ENCODE measurements around the gene IDE. TPM values are rescaled to one million over a fixed set of nuclear protein-coding genes. Genes with fewer than 3 reads are reported as not detected.

IDE gene
- total and polyA plus RNA-seq, 10 of the 15 experiments (the other 5 are each of a cell fraction or from before 2014, with no cell fraction given) = 11.6 to 54.5 (median 33.6) TPM

DNA sequence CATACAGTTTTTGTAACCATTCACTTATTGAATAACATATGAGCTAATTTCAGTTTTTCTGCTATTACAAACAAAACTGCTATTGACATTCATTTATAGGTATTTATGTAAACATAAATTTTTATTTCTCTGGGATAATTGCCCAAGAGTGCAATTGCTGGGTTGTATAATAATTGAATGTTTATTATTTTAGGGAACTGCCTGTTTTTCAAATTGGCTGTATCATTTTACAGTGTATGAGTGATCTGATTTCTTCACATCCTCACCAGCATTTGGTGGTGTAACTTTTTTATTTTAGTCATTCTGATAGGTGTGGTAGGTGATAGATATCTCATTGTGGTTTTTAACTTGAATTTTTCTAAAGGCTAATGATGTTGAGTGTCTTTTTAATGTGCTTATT, 45.5 kb upstream of the IDE start:
- Histone ChIP-seq H3K4me3 (no peak overlapping the region), H3K9ac (ENCODE audit: control insufficient read depth, insufficient read depth, low read length) (no peak overlapping the region), H3K4me1 (ENCODE audit: control insufficient read depth, insufficient read depth, low read length) (no peaks in the 10 kb centered on the region), H2AFZ (ENCODE audit: control insufficient read depth, low read depth, low read length) (no peak overlapping the region), H3K9me3 (replicated peaks; ENCODE audit: control insufficient read depth, insufficient read depth, low read length) (peaks cover 3% of the 10 kb centered on the region; the same call in 2 of the 3 replicates), H3K36me3 (ENCODE audit: control insufficient read depth in 2 of 2, insufficient read depth in 2 of 2, low read length in 1 of 2) (peaks cover 11 to 33% of the 10 kb centered on the region in 2 experiments; a peak in 3 of 4 replicates), H3K4me2 (ENCODE audit: control insufficient read depth, insufficient read depth) (no peak overlapping the region), H3K27me3 (replicated peaks in 1 of 2; ENCODE audit: control insufficient read depth in 2 of 2, insufficient read depth in 2 of 2, low read length in 1 of 2) (no peaks in the 10 kb centered on the region), H4K20me1 (ENCODE audit: control insufficient read depth, insufficient read depth) (no peaks in the 10 kb centered on the region), H3K27ac (ENCODE audit: control insufficient read depth, insufficient read depth) (no peak overlapping the region), H3K79me2 (ENCODE audit: control insufficient read depth, insufficient read depth, low read length) (no peaks in the 10 kb centered on the region)
- FAIRE-seq = no peak
- DNase-seq (ENCODE audit: low read depth, low spot score) = no peak
- POLR2A ChIA-PET = interaction anchor here (0.7 kb wide), 2 partner anchors 16 to 28 kb away, joined by 3 read pairs; no protein-coding TSS in a partner anchor
- no peak for ATAC-seq
- BruUV-seq (replicated peaks) = no TSS peak
- SMC1A ChIA-PET (ENCODE audit: uncharacterized antibody, unreplicated experiment) = no interaction called here
- RAD21 ChIA-PET (ENCODE audit: unreplicated experiment) = interaction anchor here (0.7 kb wide), 1 partner anchor 262 kb away, joined by 5 read pairs; no protein-coding TSS in a partner anchor
- CTCF ChIA-PET = no interaction called here
- intact Hi-C loops (cut with micrococcal nuclease; ENCODE audit: unreplicated experiment) (no loop called here), in situ Hi-C loops (cut with MboI) (no loop called here)
- no peak for TF ChIP-seq WRNIP1 (IDR thresholded peaks at IDR 0.05; ENCODE audit: borderline replicate concordance, low read depth, low read length)
- no peak for TF ChIP-seq MTA2 (IDR thresholded peaks at IDR 0.05; ENCODE audit: low read depth)
- TF ChIP-seq, protein P1, sequence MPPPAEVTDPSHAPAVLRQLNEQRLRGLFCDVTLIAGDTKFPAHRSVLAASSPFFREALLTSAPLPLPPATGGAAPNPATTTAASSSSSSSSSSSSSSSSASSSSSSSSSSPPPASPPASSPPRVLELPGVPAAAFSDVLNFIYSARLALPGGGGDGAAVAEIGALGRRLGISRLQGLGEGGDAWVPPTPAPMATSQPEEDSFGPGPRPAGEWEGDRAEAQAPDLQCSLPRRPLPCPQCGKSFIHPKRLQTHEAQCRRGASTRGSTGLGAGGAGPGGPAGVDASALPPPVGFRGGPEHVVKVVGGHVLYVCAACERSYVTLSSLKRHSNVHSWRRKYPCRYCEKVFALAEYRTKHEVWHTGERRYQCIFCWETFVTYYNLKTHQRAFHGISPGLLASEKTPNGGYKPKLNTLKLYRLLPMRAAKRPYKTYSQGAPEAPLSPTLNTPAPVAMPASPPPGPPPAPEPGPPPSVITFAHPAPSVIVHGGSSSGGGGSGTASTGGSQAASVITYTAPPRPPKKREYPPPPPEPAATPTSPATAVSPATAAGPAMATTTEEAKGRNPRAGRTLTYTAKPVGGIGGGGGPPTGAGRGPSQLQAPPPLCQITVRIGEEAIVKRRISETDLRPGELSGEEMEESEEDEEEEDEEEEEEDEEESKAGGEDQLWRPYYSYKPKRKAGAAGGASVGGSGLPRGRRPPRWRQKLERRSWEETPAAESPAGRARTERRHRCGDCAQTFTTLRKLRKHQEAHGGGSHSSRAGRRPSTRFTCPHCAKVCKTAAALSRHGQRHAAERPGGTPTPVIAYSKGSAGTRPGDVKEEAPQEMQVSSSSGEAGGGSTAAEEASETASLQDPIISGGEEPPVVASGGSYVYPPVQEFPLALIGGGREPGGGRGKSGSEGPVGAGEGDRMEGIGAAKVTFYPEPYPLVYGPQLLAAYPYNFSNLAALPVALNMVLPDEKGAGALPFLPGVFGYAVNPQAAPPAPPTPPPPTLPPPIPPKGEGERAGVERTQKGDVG (CRISPR knock-in tag; IDR thresholded peaks at IDR 0.05) = no peak
- no peak for TF ChIP-seq EZH2 (IDR thresholded peaks at IDR 0.05; ENCODE audit: borderline replicate concordance, control insufficient read depth, low read depth, low read length)
- no peak for TF ChIP-seq CREM (IDR thresholded peaks at IDR 0.05; ENCODE audit: low read depth)
- TF ChIP-seq, protein P2, sequence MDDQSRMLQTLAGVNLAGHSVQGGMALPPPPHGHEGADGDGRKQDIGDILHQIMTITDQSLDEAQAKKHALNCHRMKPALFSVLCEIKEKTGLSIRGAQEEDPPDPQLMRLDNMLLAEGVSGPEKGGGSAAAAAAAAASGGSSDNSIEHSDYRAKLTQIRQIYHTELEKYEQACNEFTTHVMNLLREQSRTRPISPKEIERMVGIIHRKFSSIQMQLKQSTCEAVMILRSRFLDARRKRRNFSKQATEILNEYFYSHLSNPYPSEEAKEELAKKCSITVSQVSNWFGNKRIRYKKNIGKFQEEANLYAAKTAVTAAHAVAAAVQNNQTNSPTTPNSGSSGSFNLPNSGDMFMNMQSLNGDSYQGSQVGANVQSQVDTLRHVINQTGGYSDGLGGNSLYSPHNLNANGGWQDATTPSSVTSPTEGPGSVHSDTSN (IDR thresholded peaks at IDR 0.05; ENCODE audit: insufficient replicate concordance, low read depth, low read length) = no peak
- TF ChIP-seq, protein P3, sequence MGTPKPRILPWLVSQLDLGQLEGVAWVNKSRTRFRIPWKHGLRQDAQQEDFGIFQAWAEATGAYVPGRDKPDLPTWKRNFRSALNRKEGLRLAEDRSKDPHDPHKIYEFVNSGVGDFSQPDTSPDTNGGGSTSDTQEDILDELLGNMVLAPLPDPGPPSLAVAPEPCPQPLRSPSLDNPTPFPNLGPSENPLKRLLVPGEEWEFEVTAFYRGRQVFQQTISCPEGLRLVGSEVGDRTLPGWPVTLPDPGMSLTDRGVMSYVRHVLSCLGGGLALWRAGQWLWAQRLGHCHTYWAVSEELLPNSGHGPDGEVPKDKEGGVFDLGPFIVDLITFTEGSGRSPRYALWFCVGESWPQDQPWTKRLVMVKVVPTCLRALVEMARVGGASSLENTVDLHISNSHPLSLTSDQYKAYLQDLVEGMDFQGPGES (IDR thresholded peaks at IDR 0.05) = no peak
- TF ChIP-seq POLR2A (IDR thresholded peaks at IDR 0.05; ENCODE audit: low read depth, low read length) = no peak
- no peak for TF ChIP-seq BHLHE40 (IDR thresholded peaks at IDR 0.05; ENCODE audit: borderline replicate concordance in 1 of 2, low read depth in 2 of 2, low read length in 1 of 2)
- no peak for TF ChIP-seq MEF2A (IDR thresholded peaks at IDR 0.05; ENCODE audit: insufficient read depth, low read depth, low read length)

All from GM12878 (cell line).